ENCODE data around the gene MAD1L1. TPM values are rescaled to one million over a fixed set of nuclear protein-coding genes. Genes with fewer than 3 reads are reported as not detected.
A peak's percentile ranks its signal among the peaks of the same experiment; 100 is the strongest.

The MAD1L1 gene
- total RNA-seq, 1 donor from 2014 or later, result 32.3 TPM

- DNase-seq (ENCODE audit: low read depth) (no peak), FAIRE-seq (no peak)
- TF ChIP-seq EZH2 (IDR thresholded peaks at IDR 0.05; ENCODE audit: insufficient read depth, low read length), result no peak
- TF ChIP-seq, protein P1, sequence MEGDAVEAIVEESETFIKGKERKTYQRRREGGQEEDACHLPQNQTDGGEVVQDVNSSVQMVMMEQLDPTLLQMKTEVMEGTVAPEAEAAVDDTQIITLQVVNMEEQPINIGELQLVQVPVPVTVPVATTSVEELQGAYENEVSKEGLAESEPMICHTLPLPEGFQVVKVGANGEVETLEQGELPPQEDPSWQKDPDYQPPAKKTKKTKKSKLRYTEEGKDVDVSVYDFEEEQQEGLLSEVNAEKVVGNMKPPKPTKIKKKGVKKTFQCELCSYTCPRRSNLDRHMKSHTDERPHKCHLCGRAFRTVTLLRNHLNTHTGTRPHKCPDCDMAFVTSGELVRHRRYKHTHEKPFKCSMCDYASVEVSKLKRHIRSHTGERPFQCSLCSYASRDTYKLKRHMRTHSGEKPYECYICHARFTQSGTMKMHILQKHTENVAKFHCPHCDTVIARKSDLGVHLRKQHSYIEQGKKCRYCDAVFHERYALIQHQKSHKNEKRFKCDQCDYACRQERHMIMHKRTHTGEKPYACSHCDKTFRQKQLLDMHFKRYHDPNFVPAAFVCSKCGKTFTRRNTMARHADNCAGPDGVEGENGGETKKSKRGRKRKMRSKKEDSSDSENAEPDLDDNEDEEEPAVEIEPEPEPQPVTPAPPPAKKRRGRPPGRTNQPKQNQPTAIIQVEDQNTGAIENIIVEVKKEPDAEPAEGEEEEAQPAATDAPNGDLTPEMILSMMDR (IDR thresholded peaks at IDR 0.05; ENCODE audit: insufficient read depth, low read depth, low read length), result no peak
- Histone ChIP-seq H3K79me2 (ENCODE audit: insufficient read depth, low read length) (no peaks in the 10 kb centered on the region), H3K27ac (ENCODE audit: low read depth, low read length) (no peak overlapping the region), H4K20me1 (ENCODE audit: insufficient read depth, low read length) (peaks cover 22% of the 10 kb centered on the region), H2AFZ (ENCODE audit: low read depth, low read length) (no peak overlapping the region), H3K4me2 (ENCODE audit: low read length) (no peak overlapping the region), H3K4me1 (ENCODE audit: insufficient read depth, low read length) (peaks cover 11% of the 10 kb centered on the region), H3K9me3 (ENCODE audit: insufficient read depth, low read depth, low read length) (no peaks in the 10 kb centered on the region), H3K9ac (ENCODE audit: low read length) (no peak overlapping the region), H3K36me3 (ENCODE audit: insufficient read depth, low read length) (no peaks in the 10 kb centered on the region), H3K27me3 (ENCODE audit: insufficient read depth, low read length) (no peaks in the 10 kb centered on the region), H3K4me3 (ENCODE audit: insufficient read depth, low read depth, low read length) (no peak overlapping the region)
- no peak overlapping the region for H3K4me3 Mint-ChIP-seq (ENCODE audit: unreplicated experiment)
- H3K27ac Mint-ChIP-seq (ENCODE audit: unreplicated experiment), result no peak overlapping the region
- H3K36me3 Mint-ChIP-seq (ENCODE audit: low read depth, unreplicated experiment), result peaks cover 14% of the 10 kb centered on the region
- H3K27me3 Mint-ChIP-seq (ENCODE audit: low read depth, unreplicated experiment), result no peaks in the 10 kb centered on the region
- no peaks in the 10 kb centered on the region for H3K4me1 Mint-ChIP-seq (ENCODE audit: low read depth, unreplicated experiment)
- H3K9me3 Mint-ChIP-seq (ENCODE audit: unreplicated experiment), result no peaks in the 10 kb centered on the region
These were observed 160.7 kb downstream of the MAD1L1 start for GRCh38 chr7:2072042-2072441.

GRCh38 chr7:2071133-2071832, 161.5 kb downstream of the MAD1L1 start:
- Mint-ChIP-seq H3K4me3 (ENCODE audit: unreplicated experiment) (no peak overlapping the region), H3K27me3 (ENCODE audit: low read depth, unreplicated experiment) (no peaks in the 10 kb centered on the region), H3K9me3 (ENCODE audit: unreplicated experiment) (no peaks in the 10 kb centered on the region), H3K4me1 (ENCODE audit: low read depth, unreplicated experiment) (no peaks in the 10 kb centered on the region), H3K27ac (ENCODE audit: unreplicated experiment) (no peak overlapping the region), H3K36me3 (ENCODE audit: low read depth, unreplicated experiment) (peaks cover 14% of the 10 kb centered on the region)
- Histone ChIP-seq H3K79me2 (ENCODE audit: insufficient read depth, low read length) (no peaks in the 10 kb centered on the region), H2AFZ (ENCODE audit: low read depth, low read length) (no peak overlapping the region), H3K9ac (ENCODE audit: low read length) (no peak overlapping the region), H3K36me3 (ENCODE audit: insufficient read depth, low read length) (no peaks in the 10 kb centered on the region), H3K4me1 (ENCODE audit: insufficient read depth, low read length) (peaks cover 11% of the 10 kb centered on the region), H3K4me3 (ENCODE audit: insufficient read depth, low read depth, low read length) (no peak overlapping the region), H3K27ac (ENCODE audit: low read depth, low read length) (no peak overlapping the region), H4K20me1 (ENCODE audit: insufficient read depth, low read length) (peaks cover 22% of the 10 kb centered on the region), H3K27me3 (ENCODE audit: insufficient read depth, low read length) (no peaks in the 10 kb centered on the region), H3K4me2 (ENCODE audit: low read length) (no peak overlapping the region), H3K9me3 (ENCODE audit: insufficient read depth, low read depth, low read length) (no peaks in the 10 kb centered on the region)
- FAIRE-seq (no peak), DNase-seq (ENCODE audit: low read depth) (no peak)
- TF ChIP-seq, protein P1 (IDR thresholded peaks at IDR 0.05; ENCODE audit: insufficient read depth, low read depth, low read length), result no peak

GRCh38 chr7:2070151-2070763, 162.5 kb downstream of the MAD1L1 start:
- FAIRE-seq, result no peak
- Histone ChIP-seq H3K36me3 (ENCODE audit: insufficient read depth, low read length) (no peaks in the 10 kb centered on the region), H3K27me3 (ENCODE audit: insufficient read depth, low read length) (no peaks in the 10 kb centered on the region), H3K4me1 (ENCODE audit: insufficient read depth, low read length) (peaks cover 11% of the 10 kb centered on the region), H3K4me3 (ENCODE audit: insufficient read depth, low read depth, low read length) (no peak overlapping the region), H4K20me1 (ENCODE audit: insufficient read depth, low read length) (peaks cover 22% of the 10 kb centered on the region), H2AFZ (ENCODE audit: low read depth, low read length) (no peak overlapping the region), H3K9me3 (ENCODE audit: insufficient read depth, low read depth, low read length) (no peaks in the 10 kb centered on the region), H3K27ac (ENCODE audit: low read depth, low read length) (no peak overlapping the region), H3K4me2 (ENCODE audit: low read length) (no peak overlapping the region), H3K79me2 (ENCODE audit: insufficient read depth, low read length) (no peaks in the 10 kb centered on the region), H3K9ac (ENCODE audit: low read length) (no peak overlapping the region)
- TF ChIP-seq, protein P1 (IDR thresholded peaks at IDR 0.05; ENCODE audit: insufficient read depth, low read depth, low read length), result no peak
- no peak for TF ChIP-seq EZH2 (IDR thresholded peaks at IDR 0.05; ENCODE audit: insufficient read depth, low read length)
- H3K27ac Mint-ChIP-seq (ENCODE audit: unreplicated experiment), result peak overlapping the region; percentile 34
- H3K36me3 Mint-ChIP-seq (ENCODE audit: low read depth, unreplicated experiment), result peaks cover 10% of the 10 kb centered on the region
- no peaks in the 10 kb centered on the region for H3K9me3 Mint-ChIP-seq (ENCODE audit: unreplicated experiment)
- no peaks in the 10 kb centered on the region for H3K27me3 Mint-ChIP-seq (ENCODE audit: low read depth, unreplicated experiment)
- no peak for DNase-seq (ENCODE audit: low read depth)
- H3K4me1 Mint-ChIP-seq (ENCODE audit: low read depth, unreplicated experiment), result no peaks in the 10 kb centered on the region
- no peak overlapping the region for H3K4me3 Mint-ChIP-seq (ENCODE audit: unreplicated experiment)
